ENCODE measurements around the gene CXCR4.

GRCh38 chr2:136112317-136113208, 5.4 kb downstream of the CXCR4 start:
- TF ChIP-seq POLR2AphosphoS5 (IDR thresholded peaks at IDR 0.05; ENCODE audit: low read depth, low read length) (no peak), TAF1 (IDR thresholded peaks at IDR 0.05; ENCODE audit: borderline replicate concordance, low read depth, low read length) (no peak), POLR2A (IDR thresholded peaks at IDR 0.05; ENCODE audit: low read depth, low read length) (no peak)
